Transverse colon (tissue), 4 donors: Measurements from ENCODE around the gene KLK6.

Experiments used
- CTCF ChIP-seq, 5 experiments: fragments of 200-600 bp in 3 of 5; fragments of 450-650 bp in 2 of 5; sonication (generic) in 3 of 5; IDR thresholded peaks; 1 replicate in 2 of 5; 2 replicates in 3 of 5; pipeline ENCODE4 v1.5.1; 2016 to 2017; ENCODE audit warnings: antibody characterized with exemption in 5 of 5, inconsistent platforms in 3 of 5, mild to moderate bottlenecking in 2 of 5, moderate library complexity in 1 of 5
- POLR2AphosphoS5 ChIP-seq, 3 donors: sonication (generic); formaldehyde crosslinking; IDR thresholded peaks; one replicate each; pipeline ENCODE4 v1.6.1; 2016; ENCODE audit warnings: antibody characterized with exemption in 3 of 3

DNA sequence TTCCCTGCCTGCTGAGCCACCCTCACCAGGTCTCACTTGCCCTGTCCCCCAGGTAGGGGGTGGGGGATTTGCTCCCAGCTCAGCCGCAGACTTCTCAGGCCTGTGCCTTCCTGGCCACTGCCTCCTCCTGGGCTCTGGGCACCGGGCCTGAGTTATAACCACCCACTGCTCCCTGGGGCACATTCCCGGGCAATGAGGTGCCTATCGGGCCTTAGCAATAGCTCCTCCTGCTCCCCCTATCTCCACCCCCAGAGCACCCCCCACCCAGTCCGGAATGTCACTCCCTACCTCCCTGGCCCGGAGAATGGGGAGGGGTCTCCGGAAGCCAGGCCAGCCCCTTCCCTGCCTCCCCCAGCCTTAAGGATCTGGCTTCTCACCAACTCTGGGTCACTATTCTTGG, 16.5 kb downstream of the KLK6 start, which contains the start of gene KLK5:
- TF ChIP-seq CTCF (IDR thresholded peaks at IDR 0.05): no peak
- no peak for TF ChIP-seq POLR2AphosphoS5 (IDR thresholded peaks at IDR 0.05)
